GM12878 (cell line): ENCODE measurements around the gene SOBP.

Source experiments
- BHLHE40 ChIP-seq, 2 experiments: fragments of 450-650 bp in 1 of 2; IDR thresholded peaks; 2 replicates each; pipeline ENCODE4 v1.6.1; 2011 to 2017; ENCODE audit warnings: low read depth in 2 of 2, borderline replicate concordance in 1 of 2, improper control_type of control experiment in 1 of 2, low read length in 1 of 2, mild to moderate bottlenecking in 1 of 2
- CTCF ChIP-seq, 3 experiments: IDR thresholded peaks in 2 of 3; conservative IDR thresholded peaks in 1 of 3; 2 replicates each; pipeline ENCODE4 v1.5.1; 2011; ENCODE audit warnings: low read depth in 3 of 3, low read length in 3 of 3, mild to moderate bottlenecking in 3 of 3, control low read depth in 2 of 3, moderate library complexity in 2 of 3, inconsistent platforms in 1 of 3, mixed read lengths in 1 of 3; ENCODE audit not compliant: control insufficient read depth in 2 of 3, insufficient read depth in 1 of 3; ENCODE audit errors: extremely low read depth in 1 of 3
- EZH2 ChIP-seq: IDR thresholded peaks from 2 replicates; pipeline ENCODE4 v1.6.1; 2012; ENCODE audit warnings: low read depth, mild to moderate bottlenecking, control low read depth, inconsistent platforms, low read length, borderline replicate concordance; ENCODE audit not compliant: control insufficient read depth
- KDM1A ChIP-seq: fragments of 200-600 bp; sonication (generic); IDR thresholded peaks from 2 replicates; pipeline ENCODE4 v1.6.1; 2016; ENCODE audit warnings: borderline replicate concordance
- MTA3 ChIP-seq: IDR thresholded peaks from 2 replicates; pipeline ENCODE4 v1.6.1; 2012; ENCODE audit warnings: low read length, inconsistent platforms, borderline replicate concordance
- NR2C2 ChIP-seq: IDR thresholded peaks from 2 replicates; pipeline ENCODE4 v1.6.1; 2011; ENCODE audit warnings: borderline replicate concordance, low read depth; ENCODE audit not compliant: control insufficient read depth, insufficient read length
- POLR2A ChIP-seq: IDR thresholded peaks from 2 replicates; pipeline ENCODE4 v1.6.1; 2011; ENCODE audit warnings: low read depth, mild to moderate bottlenecking, low read length
- ZBTB4 ChIP-seq: fragments of 450-650 bp; formaldehyde crosslinking; IDR thresholded peaks from 2 replicates; pipeline ENCODE4 v1.4.0; 2022; ENCODE audit warnings: mild to moderate bottlenecking, moderate library complexity
- ZSCAN29 ChIP-seq: fragments of 450-650 bp; IDR thresholded peaks from 2 replicates; pipeline ENCODE4 v1.6.1; 2017; ENCODE audit warnings: mild to moderate bottlenecking, moderate library complexity

- TF ChIP-seq ZSCAN29 (no peak), EZH2 (no peak), NR2C2 (no peak), ZBTB4 (no peak), CTCF (IDR thresholded peaks at IDR 0.05 in 2 of 3, conservative IDR thresholded peaks at IDR 0.05 in 1 of 3; ENCODE audit: control insufficient read depth in 2 of 3, extremely low read depth in 1 of 3, insufficient read depth in 1 of 3, low read depth in 3 of 3, low read length in 3 of 3) (no peak), POLR2A (no peak), MTA3 (no peak), KDM1A (no peak), BHLHE40 (IDR thresholded peaks at IDR 0.05; ENCODE audit: borderline replicate concordance in 1 of 2, low read depth in 2 of 2, low read length in 1 of 2) (no peak)
These were observed 146.6 kb downstream of the SOBP start for GRCh38 chr6:107636486-107636885.
